Left ventricle myocardium superior (tissue), 1 donor: ENCODE data around the gene OR10H4. TPM values are rescaled to one million over a fixed set of nuclear protein-coding genes. Genes with fewer than 3 reads are reported as not detected.
A peak's percentile ranks its signal among the peaks of the same experiment; 100 is the strongest.
"Not testable (repeated sequence)": the region's sequence is repeated elsewhere in the genome, so short reads cannot be mapped to it uniquely, and the experiment has no call there.

Source experiments
- ATAC-seq: fragments of 200-7000 bp; cut with Tn5 transposase; one replicate; pipeline ENCODE4 v1.9.1; 2020; ENCODE audit warnings: mild to moderate bottlenecking, moderate library complexity
- DNase-seq: peaks from one replicate; pipeline ENCODE4 v3.0.0-alpha.2; 2020
- intact Hi-C: fragments of 100-400 bp; cut with micrococcal nuclease; formaldehyde crosslinking; loops from one replicate; pipeline ENCODE4 v1.11.0; 2022
- long read RNA-seq: library from polyadenylated mRNA; unstranded; transcript quantifications from one replicate; pipeline ENCODE4 v2.0.0, GENCODE V29; 2021
- total RNA-seq: library from RNA; stranded (reverse); fragmentation: NEBNext Ultra II Directional; extraction: Animal tissue kit (Norgen Biotek cat#: 25700); gene quantifications from one replicate; pipeline ENCODE4 v1.2.1, GENCODE V29; 2021
- donor health status: DM: no; HTN: yes; CAD: no; lungs with severe emphysema.

Gene OR10H4
- total RNA-seq = not detected
- long read RNA-seq = 0 reads

GRCh38 chr19:15948223-15949058, at the start of gene OR10H4:
Gene OR10H4 (plus strand): TSS chr19:15949008. CDS start chr19:15949008, 0 bp downstream.
- ATAC-seq (no peak), DNase-seq (no peak)
- intact Hi-C loops = no loop called here

GRCh38 chr19:15899561-15899960, 49.2 kb upstream of the OR10H4 start:
- DNase-seq, intact Hi-C loops, ATAC-seq: not testable (repeated sequence)

GRCh38 chr19:15900032-15900431, 48.8 kb upstream of the OR10H4 start:
- intact Hi-C loops, DNase-seq, ATAC-seq: not testable (repeated sequence)

GRCh38 chr19:15900504-15900903, 48.3 kb upstream of the OR10H4 start:
- ATAC-seq (no peak), DNase-seq (no peak)
- intact Hi-C loops = no loop called here

GRCh38 chr19:15902254-15902653, 46.6 kb upstream of the OR10H4 start:
- intact Hi-C loops = no loop called here
- ATAC-seq (no peak), DNase-seq (no peak)

- ATAC-seq, DNase-seq, intact Hi-C loops: not testable (repeated sequence)
Measured at GRCh38 chr19:15902898-15903297, 45.9 kb upstream of the OR10H4 start.

GRCh38 chr19:15905026-15905425, 43.8 kb upstream of the OR10H4 start:
- ATAC-seq (no peak), DNase-seq (no peak)
- intact Hi-C loops = no loop called here

GRCh38 chr19:15911599-15912235, 37.1 kb upstream of the OR10H4 start:
- DNase-seq = no peak
- intact Hi-C loops = no loop called here
- no peak for ATAC-seq

- intact Hi-C loops = no loop called here
- DNase-seq (no peak), ATAC-seq (no peak)
Measured at GRCh38 chr19:15913384-15913783, 35.4 kb upstream of the OR10H4 start.

- DNase-seq (no peak), ATAC-seq (no peak)
- intact Hi-C loops = no loop called here
Measured at GRCh38 chr19:15913830-15914229, 35.0 kb upstream of the OR10H4 start.

GRCh38 chr19:15915109-15915508, 33.7 kb upstream of the OR10H4 start:
- ATAC-seq (no peak), DNase-seq (no peak)
- intact Hi-C loops = no loop called here

- DNase-seq = no peak
- intact Hi-C loops = no loop called here
- no peak for ATAC-seq
Measured at GRCh38 chr19:15919243-15919642, 29.6 kb upstream of the OR10H4 start.

- no peak for DNase-seq
- intact Hi-C loops = no loop called here
- ATAC-seq = no peak
Measured at GRCh38 chr19:15922021-15922420, 26.8 kb upstream of the OR10H4 start.

GRCh38 chr19:15923702-15924101, 25.1 kb upstream of the OR10H4 start:
- ATAC-seq = no peak
- intact Hi-C loops = no loop called here
- DNase-seq = no peak

GRCh38 chr19:15926484-15926883, 22.3 kb upstream of the OR10H4 start:
- ATAC-seq (no peak), DNase-seq (no peak)
- intact Hi-C loops = no loop called here

- intact Hi-C loops = no loop called here
- DNase-seq = no peak
- ATAC-seq = no peak
Measured at GRCh38 chr19:15928321-15928720, 20.5 kb upstream of the OR10H4 start.

GRCh38 chr19:15933761-15934331, 15.0 kb upstream of the OR10H4 start:
- DNase-seq, intact Hi-C loops, ATAC-seq: not testable (repeated sequence)

GRCh38 chr19:15934332-15935078, 14.3 kb upstream of the OR10H4 start, which contains the start of gene CYP4F11:
Gene CYP4F11 (minus strand): TSS chr19:15934529. CDS start chr19:15934408, 121 bp downstream.
- DNase-seq (peak; percentile 71), ATAC-seq (peak; percentile 93)
- intact Hi-C loops = no loop called here

- DNase-seq (no peak), ATAC-seq (no peak)
- intact Hi-C loops = no loop called here
Measured at GRCh38 chr19:15935167-15935702, 13.6 kb upstream of the OR10H4 start.
